ENCODE measurements around the gene TBL1XR1. TPM values are rescaled to one million over a fixed set of nuclear protein-coding genes. Genes with fewer than 3 reads are reported as not detected.

Gene TBL1XR1
- total and polyA plus RNA-seq, 2 donors (not counting 3 experiments of a cell fraction or from before 2014, with no cell fraction given) = 26.9 to 146 TPM

GRCh38 chr3:177105623-177106022, 91.7 kb downstream of the TBL1XR1 start:
- TF ChIP-seq GATA2 (IDR thresholded peaks at IDR 0.05; ENCODE audit: insufficient read depth, insufficient read length, low read depth, low read length) = no peak
- TF ChIP-seq POLR2A (IDR thresholded peaks at IDR 0.05; ENCODE audit: low read depth, low read length) = no peak
- TF ChIP-seq MYC (IDR thresholded peaks at IDR 0.05; ENCODE audit: low read depth, low read length) = no peak
- TF ChIP-seq CTCF (IDR thresholded peaks at IDR 0.05; ENCODE audit: extremely low read depth in 1 of 2, insufficient read depth in 1 of 2, low read depth in 1 of 2, low read length in 2 of 2) = no peak
- TF ChIP-seq POLR2AphosphoS5 (IDR thresholded peaks at IDR 0.05; ENCODE audit: insufficient read depth, low read depth, low read length) = no peak
- no peak for TF ChIP-seq FOS (IDR thresholded peaks at IDR 0.05; ENCODE audit: borderline replicate concordance, insufficient read depth, low read length)
- no peak for TF ChIP-seq JUN (IDR thresholded peaks at IDR 0.05; ENCODE audit: borderline replicate concordance, insufficient read depth, insufficient read length, low read depth)
- TF ChIP-seq MAX (IDR thresholded peaks at IDR 0.05; ENCODE audit: insufficient read depth, insufficient read length) = no peak
- BruUV-seq (replicated peaks) = no TSS peak
- dilution Hi-C loops (cut with MboI; ENCODE audit: extremely low pct_ligation_motif_present, low sequenced_read_pairs) (no loop called here), intact Hi-C loops (cut with micrococcal nuclease) (no loop called here)
- H3K4me1 ChIP-seq (ENCODE audit: control insufficient read depth, extremely low read depth, insufficient read depth, low read length) = no peaks in the 10 kb centered on the region
- CTCF ChIA-PET = no interaction called here
- H2AFZ ChIP-seq (ENCODE audit: low read depth, low read length) = no peak overlapping the region
- H3K27me3 ChIP-seq (ENCODE audit: control insufficient read depth in 2 of 2, insufficient read depth in 2 of 2, low read length in 2 of 2) = no peaks in the 10 kb centered on the region
- POLR2A ChIA-PET = no interaction called here
- peaks cover 97% of the 10 kb centered on the region for H3K79me2 ChIP-seq (ENCODE audit: control insufficient read depth, insufficient read depth, low read length)
- no peaks in the 10 kb centered on the region for H3K36me3 ChIP-seq (ENCODE audit: control insufficient read depth in 2 of 2, extremely low read depth in 1 of 2, insufficient read depth in 2 of 2, low read length in 2 of 2)
- no peak overlapping the region for H3K4me2 ChIP-seq (ENCODE audit: insufficient read depth, low read length)
- H3K9me1 ChIP-seq (replicated peaks; ENCODE audit: control insufficient read depth, extremely low read depth, insufficient read depth, low read length) = no peaks in the 10 kb centered on the region
- H4K20me1 ChIP-seq (replicated peaks; ENCODE audit: control insufficient read depth, extremely low read depth, insufficient read depth, low read length) = peaks cover 6% of the 10 kb centered on the region
- no peaks in the 10 kb centered on the region for H3K9me3 ChIP-seq (replicated peaks; ENCODE audit: control insufficient read depth, insufficient read depth, low read length)
- H3K27ac ChIP-seq (ENCODE audit: insufficient read depth, low read depth, low read length) = no peak overlapping the region
- H3K4me3 ChIP-seq (replicated peaks in 1 of 3; ENCODE audit: insufficient read depth in 1 of 3, low read depth in 1 of 3, low read length in 3 of 3) = no peak overlapping the region
- DNase-seq (ENCODE audit: low read depth, low spot score) (no peak), FAIRE-seq (no peak)
- no peak overlapping the region for H3K9ac ChIP-seq (replicated peaks; ENCODE audit: extremely low read depth, insufficient read depth, low read length)

Data from endothelial cell of umbilical vein (primary cell).